GM21717 (cell line): Measurements from ENCODE around the gene COL4A2.

Experiments
- ATAC-seq: cut with Tn5 transposase; IDR thresholded peaks from one replicate; pipeline ENCODE4 v1.9.1; 2021; ENCODE audit warnings: mild to moderate bottlenecking, moderate library complexity; ENCODE audit not compliant: unreplicated experiment

The COL4A2 gene

DNA sequence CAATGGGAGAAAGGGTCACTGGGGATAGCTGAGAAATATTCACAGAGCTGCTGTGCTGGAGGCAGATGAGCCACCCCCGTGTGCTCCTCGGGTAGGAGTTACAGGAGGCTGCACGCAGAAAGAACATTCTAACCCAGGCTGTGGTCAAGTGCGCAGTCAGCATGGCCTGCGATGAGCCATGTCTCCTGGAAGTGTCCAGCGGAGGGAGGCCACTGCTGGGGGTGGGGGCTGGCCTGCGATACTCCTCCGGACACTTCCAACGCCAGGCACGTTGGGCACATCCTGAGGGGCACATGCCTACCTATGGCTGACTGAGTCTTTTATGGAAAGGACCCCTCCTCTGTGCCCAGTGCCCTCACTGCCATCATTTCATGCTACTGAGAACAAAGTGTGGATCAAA lies 198.5 kb downstream of the COL4A2 start:
- no peak for ATAC-seq

DNA sequence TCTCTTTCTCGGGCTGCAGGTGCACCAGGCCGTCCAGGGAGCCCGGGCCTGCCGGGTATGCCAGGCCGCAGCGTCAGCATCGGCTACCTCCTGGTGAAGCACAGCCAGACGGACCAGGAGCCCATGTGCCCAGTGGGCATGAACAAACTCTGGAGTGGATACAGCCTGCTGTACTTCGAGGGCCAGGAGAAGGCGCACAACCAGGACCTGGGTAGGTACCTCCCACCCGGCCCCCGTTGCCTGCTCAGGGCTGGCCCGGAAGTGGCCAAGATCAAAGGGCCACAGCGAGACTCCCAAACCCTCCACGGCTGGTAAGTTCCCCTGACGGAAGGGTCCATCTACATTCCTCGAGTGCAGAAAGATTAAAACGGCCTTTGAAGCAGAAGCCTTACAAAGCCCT lies 199.3 kb downstream of the COL4A2 start:
- ATAC-seq: no peak

- ATAC-seq: no peak
These were observed 199.9 kb downstream of the COL4A2 start for GRCh38 chr13:110506859-110507566.

- ATAC-seq: no peak
These were observed 200.7 kb downstream of the COL4A2 start for GRCh38 chr13:110507678-110508381.

GRCh38 chr13:110509478-110509926 lies 202.4 kb downstream of the COL4A2 start:
- no peak for ATAC-seq

- no peak for ATAC-seq
These were observed 203.1 kb downstream of the COL4A2 start for GRCh38 chr13:110509971-110510786.

DNA sequence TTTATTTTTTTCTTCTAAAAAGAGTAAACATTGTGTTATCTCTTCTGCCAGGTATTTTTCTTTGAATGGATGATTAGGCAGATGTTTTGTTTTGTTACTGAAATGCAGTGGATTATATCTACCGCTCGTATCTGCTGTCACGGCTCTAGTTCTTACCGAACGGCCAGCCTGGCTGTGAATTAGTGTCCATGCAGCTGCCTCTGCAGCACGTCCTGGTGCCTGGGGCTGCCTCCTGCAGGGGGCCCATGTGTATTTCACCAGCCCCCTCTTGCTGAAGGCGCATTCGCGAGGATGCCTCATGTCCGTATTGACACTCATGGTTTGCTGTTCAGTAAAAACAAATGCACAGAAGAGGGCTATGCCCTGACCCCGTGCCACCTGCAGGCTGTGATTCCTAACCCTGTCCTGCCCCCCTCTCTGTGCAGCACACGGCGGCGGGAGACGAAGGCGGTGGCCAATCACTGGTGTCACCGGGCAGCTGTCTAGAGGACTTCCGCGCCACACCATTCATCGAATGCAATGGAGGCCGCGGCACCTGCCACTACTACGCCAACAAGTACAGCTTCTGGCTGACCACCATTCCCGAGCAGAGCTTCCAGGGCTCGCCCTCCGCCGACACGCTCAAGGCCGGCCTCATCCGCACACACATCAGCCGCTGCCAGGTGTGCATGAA lies 204.6 kb downstream of the COL4A2 start:
- ATAC-seq: no peak

- no peak for ATAC-seq
These were observed 205.2 kb downstream of the COL4A2 start for GRCh38 chr13:110512198-110512740.

- ATAC-seq: no peak
These were observed 209.4 kb downstream of the COL4A2 start for GRCh38 chr13:110516500-110516899.

DNA sequence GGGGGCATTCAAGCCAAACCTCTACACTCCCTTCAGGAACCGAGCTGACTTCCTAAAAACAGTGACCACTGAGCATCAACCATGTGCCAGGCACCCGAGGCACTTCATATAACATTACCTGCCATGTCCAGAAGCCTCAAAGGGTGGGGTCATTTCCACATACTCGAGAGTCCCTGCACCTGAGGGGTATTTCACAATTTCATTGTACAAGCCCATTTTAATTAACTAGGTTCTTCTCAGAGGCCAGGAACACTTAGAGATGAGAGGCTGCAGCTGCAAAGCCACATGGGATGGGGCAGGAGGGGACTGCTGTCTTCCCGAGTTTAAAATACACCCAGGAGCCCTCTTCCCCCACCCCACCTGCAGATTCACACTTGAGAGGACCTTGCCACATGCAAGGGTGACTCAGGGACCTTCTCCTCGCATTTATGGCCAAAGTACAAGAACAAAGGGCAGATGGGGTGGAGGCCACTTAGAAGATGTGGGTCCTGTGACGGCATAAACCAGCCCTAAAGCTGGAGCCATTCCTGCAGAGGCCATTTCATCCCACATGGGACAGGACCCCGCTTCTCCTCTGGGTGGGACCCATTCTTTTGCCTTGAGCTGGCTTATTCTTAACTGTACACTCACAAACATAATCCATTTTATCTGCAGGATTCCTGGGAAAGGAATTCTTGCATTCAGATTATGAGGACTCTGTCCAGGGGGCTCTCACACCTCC lies 210.6 kb downstream of the COL4A2 start:
- no peak for ATAC-seq

- ATAC-seq: no peak
These were observed 211.1 kb downstream of the COL4A2 start for GRCh38 chr13:110518226-110518525.

DNA sequence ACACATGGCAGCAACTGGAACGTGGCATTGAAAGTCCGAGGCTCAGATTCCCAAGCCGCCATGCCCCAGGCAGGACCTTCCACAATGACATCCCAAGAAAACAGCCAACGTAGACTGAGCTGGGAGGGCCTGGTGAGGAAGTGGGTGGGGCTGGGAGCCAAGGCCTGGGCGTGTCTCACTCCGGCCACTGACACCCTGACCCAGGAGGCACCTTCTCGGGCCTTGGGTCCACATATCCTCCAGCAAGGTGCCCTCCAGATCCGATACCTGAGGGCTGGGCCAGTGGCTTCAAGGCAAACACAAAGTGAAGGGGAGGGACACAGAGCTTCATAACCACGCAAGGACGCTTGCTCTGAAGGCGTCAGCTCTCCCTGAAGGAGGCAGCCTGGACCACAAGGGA lies 211.5 kb downstream of the COL4A2 start:
- no peak for ATAC-seq

- ATAC-seq: no peak
These were observed 212.0 kb downstream of the COL4A2 start for GRCh38 chr13:110519046-110519445.

DNA sequence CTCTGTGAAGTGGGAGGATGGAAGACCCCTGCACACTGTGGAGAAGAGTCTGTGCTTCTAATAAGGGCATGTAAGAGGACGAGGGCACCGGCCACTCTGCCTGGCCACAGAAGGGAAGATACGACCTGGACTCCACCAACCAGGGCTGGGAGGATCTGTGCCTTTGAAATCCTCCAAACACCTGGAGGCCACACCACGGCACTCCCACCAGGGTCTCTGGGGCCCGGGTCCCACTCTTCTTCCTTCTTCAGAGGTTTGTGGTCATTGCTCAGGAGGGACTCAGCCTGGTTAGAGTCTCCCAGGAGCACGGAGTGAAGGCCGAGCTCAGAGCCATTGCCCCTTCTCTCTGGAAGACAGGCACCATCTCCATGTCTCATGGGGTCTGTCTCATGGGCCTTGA lies 212.4 kb downstream of the COL4A2 start:
- ATAC-seq: no peak

DNA sequence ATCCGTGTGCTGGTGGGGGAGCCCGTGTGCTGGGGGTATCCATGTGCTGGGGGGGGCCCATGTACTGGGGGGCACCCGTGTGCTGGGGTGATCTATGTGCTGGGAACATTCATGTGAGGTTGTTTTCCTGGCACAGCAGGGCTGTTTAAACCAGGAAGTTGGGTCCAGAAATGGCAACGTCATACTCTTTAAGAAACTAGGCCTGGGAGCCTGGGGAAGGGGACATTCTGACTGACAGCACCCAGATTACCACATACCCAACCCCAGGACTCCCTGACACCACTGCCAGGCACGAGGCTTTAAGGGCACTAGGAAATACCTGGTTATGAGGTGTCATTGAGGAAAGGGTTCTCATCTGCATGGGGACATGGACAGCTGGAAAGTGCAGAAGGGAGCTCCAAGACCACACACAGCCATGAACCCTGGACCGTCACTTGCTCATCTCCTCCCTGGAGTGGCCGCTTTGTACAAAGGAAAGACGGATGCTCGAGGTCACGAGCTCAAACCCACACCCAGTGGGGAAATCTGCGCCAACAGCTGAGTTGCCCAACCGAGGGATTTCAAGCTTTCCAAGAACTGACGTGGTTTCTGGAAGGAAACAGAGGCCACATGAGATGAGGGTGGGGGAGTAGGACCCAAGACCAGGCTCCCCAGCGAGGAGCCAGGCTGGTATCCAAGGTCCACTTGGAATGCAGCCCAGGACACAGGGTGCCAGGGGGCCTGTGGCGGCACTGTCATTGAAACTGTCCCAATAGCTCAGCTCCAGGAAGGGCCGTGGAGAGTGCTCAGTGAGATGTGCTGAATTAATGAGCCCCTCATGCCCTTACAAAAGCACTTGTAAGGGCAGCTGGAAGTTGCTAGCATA lies 213.6 kb downstream of the COL4A2 start:
- ATAC-seq: no peak

GRCh38 chr13:110521296-110521680 lies 214.2 kb downstream of the COL4A2 start:
- no peak for ATAC-seq

DNA sequence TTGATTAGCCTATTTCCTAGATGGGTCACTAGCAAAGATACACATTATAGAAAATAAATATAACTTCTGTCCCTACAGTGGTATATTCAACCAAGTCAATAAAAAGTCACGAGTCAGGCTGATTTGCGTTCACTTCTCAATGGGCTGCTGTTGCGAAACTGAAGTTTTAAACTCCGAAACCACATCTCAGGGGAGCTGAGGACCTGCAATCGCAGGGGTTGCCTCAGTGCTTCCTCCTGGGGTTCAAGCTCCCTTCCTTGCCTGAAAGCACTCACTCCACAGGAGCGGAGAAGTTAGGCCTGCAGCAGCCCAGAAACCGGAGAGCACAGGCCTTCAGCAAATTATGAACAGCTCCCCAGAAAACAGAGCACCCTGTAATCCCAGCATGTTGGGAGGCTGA lies 214.9 kb downstream of the COL4A2 start:
- no peak for ATAC-seq

GRCh38 chr13:110522721-110523120 lies 215.6 kb downstream of the COL4A2 start:
- ATAC-seq: no peak

GRCh38 chr13:110523180-110523579 lies 216.1 kb downstream of the COL4A2 start:
- no peak for ATAC-seq
